HG03439 (cell line): ENCODE data around the gene EXOSC10.
"Not testable (repeated sequence)": the region's sequence is repeated elsewhere in the genome, so short reads cannot be mapped to it uniquely, and the experiment has no call there.

Source experiments
- ATAC-seq: cut with Tn5 transposase; IDR thresholded peaks from one replicate; pipeline ENCODE4 v1.9.1; 2021; ENCODE audit warnings: mild to moderate bottlenecking, moderate library complexity; ENCODE audit not compliant: unreplicated experiment

Gene EXOSC10

GRCh38 chr1:11062965-11063401, 36.7 kb downstream of the EXOSC10 start:
- no peak for ATAC-seq

GRCh38 chr1:11061652-11062365, 37.9 kb downstream of the EXOSC10 start:
- ATAC-seq, result no peak

- peak; percentile 81 for ATAC-seq
Observed at GRCh38 chr1:11059968-11060830, 39.5 kb downstream of the EXOSC10 start, which contains the start of gene SRM. SRM (minus strand) TSS chr1:11060018; CDS start chr1:11059943, 75 bp downstream.

- peak; percentile 30 for ATAC-seq
Observed at GRCh38 chr1:11059155-11059967, 40.3 kb downstream of the EXOSC10 start.

- ATAC-seq, result no peak
Observed at GRCh38 chr1:11058595-11059154, 41.0 kb downstream of the EXOSC10 start.

GRCh38 chr1:11058026-11058425, 41.6 kb downstream of the EXOSC10 start:
- no peak for ATAC-seq

- no peak for ATAC-seq
Observed at GRCh38 chr1:11057477-11057876, 42.2 kb downstream of the EXOSC10 start.

- no peak for ATAC-seq
Observed at GRCh38 chr1:11056504-11056903, 43.2 kb downstream of the EXOSC10 start.

- no peak for ATAC-seq
Observed at GRCh38 chr1:11055676-11056075, 44.0 kb downstream of the EXOSC10 start.

- no peak for ATAC-seq
Observed at GRCh38 chr1:11054666-11055065, 45.0 kb downstream of the EXOSC10 start.

- ATAC-seq, result no peak
Observed at GRCh38 chr1:11054181-11054580, 45.5 kb downstream of the EXOSC10 start.

GRCh38 chr1:11053758-11054137, 45.9 kb downstream of the EXOSC10 start:
- no peak for ATAC-seq

GRCh38 chr1:11052839-11053757, 46.6 kb downstream of the EXOSC10 start:
- ATAC-seq, result no peak

GRCh38 chr1:11051781-11052511, 47.7 kb downstream of the EXOSC10 start:
- no peak for ATAC-seq

- not testable (repeated sequence) for ATAC-seq
Observed at GRCh38 chr1:11051121-11051520, 48.5 kb downstream of the EXOSC10 start.

GRCh38 chr1:11046625-11047365, 52.9 kb downstream of the EXOSC10 start, which contains the start of gene MASP2:
MASP2 (minus strand) TSS chr1:11047239; CDS start chr1:11047207, 32 bp downstream.
- ATAC-seq, result no peak

- no peak for ATAC-seq
Observed at GRCh38 chr1:11046270-11046566, 53.5 kb downstream of the EXOSC10 start.
